Tibial nerve (tissue), 3 donors: Measurements from ENCODE around the gene P2RY1.

Experiments
- POLR2A ChIP-seq, 2 donors: fragments of 450-650 bp; IDR thresholded peaks; one replicate each; pipeline ENCODE4 v1.6.1; 2017; ENCODE audit warnings: antibody characterized with exemption in 2 of 2, mild to moderate bottlenecking in 2 of 2, moderate library complexity in 2 of 2
- TF ChIP-seq, protein P1 (sequence below), 5 experiments: fragments of 200-600 bp in 3 of 5; fragments of 450-650 bp in 2 of 5; sonication (generic) in 3 of 5; IDR thresholded peaks; one replicate each; pipeline ENCODE4 v1.5.1; 2016 to 2019; ENCODE audit warnings: antibody characterized with exemption in 5 of 5, mild to moderate bottlenecking in 3 of 5, moderate library complexity in 2 of 5

DNA sequence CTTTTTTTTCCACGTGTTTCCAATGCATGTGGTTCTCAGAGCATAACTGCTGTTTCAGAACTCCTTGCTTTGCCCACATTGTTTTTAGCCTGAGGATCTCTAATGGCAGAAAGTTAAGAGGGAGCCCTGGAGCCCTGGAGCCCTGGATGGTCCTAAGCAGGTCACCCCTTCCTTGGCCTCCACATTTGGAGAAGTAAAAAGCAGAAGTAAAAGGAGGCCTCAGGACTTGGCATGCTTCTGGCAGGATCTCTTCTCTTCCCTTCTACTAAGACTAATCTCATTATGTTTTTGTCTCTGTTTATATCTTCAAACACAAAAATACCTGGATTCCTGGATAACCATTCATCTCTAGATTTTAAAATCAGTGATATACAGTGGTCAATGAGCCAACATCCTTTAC lies 50.1 kb downstream of the P2RY1 start:
- TF ChIP-seq POLR2A (IDR thresholded peaks at IDR 0.05) = no peak
- TF ChIP-seq, protein P1, sequence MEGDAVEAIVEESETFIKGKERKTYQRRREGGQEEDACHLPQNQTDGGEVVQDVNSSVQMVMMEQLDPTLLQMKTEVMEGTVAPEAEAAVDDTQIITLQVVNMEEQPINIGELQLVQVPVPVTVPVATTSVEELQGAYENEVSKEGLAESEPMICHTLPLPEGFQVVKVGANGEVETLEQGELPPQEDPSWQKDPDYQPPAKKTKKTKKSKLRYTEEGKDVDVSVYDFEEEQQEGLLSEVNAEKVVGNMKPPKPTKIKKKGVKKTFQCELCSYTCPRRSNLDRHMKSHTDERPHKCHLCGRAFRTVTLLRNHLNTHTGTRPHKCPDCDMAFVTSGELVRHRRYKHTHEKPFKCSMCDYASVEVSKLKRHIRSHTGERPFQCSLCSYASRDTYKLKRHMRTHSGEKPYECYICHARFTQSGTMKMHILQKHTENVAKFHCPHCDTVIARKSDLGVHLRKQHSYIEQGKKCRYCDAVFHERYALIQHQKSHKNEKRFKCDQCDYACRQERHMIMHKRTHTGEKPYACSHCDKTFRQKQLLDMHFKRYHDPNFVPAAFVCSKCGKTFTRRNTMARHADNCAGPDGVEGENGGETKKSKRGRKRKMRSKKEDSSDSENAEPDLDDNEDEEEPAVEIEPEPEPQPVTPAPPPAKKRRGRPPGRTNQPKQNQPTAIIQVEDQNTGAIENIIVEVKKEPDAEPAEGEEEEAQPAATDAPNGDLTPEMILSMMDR (IDR thresholded peaks at IDR 0.05) = no peak
